Panc1 (cell line): ENCODE data around the gene SLC49A4.

ENCODE experiments used
- CTCF ChIP-seq: fragments of 450-650 bp; IDR thresholded peaks from 2 replicates; pipeline ENCODE4 v1.5.1; 2017; ENCODE audit warnings: mild to moderate bottlenecking
- POLR2AphosphoS5 ChIP-seq: IDR thresholded peaks from 2 replicates; pipeline ENCODE4 v1.6.1; 2012; ENCODE audit warnings: mild to moderate bottlenecking, low read depth, low read length, moderate library complexity
- SIN3A ChIP-seq: IDR thresholded peaks from 2 replicates; pipeline ENCODE4 v1.6.1; 2012; ENCODE audit warnings: low read depth, mild to moderate bottlenecking, low read length, moderate library complexity, borderline replicate concordance; ENCODE audit not compliant: insufficient read depth

GRCh38 chr3:122859021-122859805, 64.3 kb downstream of the SLC49A4 start:
- no peak for TF ChIP-seq CTCF
- no peak for TF ChIP-seq POLR2AphosphoS5
- TF ChIP-seq SIN3A, result no peak
